ENCODE measurements around the gene NHERF2. TPM values are rescaled to one million over a fixed set of nuclear protein-coding genes. Genes with fewer than 3 reads are reported as not detected.

The NHERF2 gene
- total RNA-seq, 2 donors from 2014 or later, result 0.21 to 2.9 TPM

GRCh38 chr16:2058872-2059271 lies 32.2 kb downstream of the NHERF2 start:
- Mint-ChIP-seq H3K27me3 (no peaks in the 10 kb centered on the region), H3K36me3 (ENCODE audit: low read depth) (peaks cover 25% of the 10 kb centered on the region), H3K4me1 (no peaks in the 10 kb centered on the region), H3K27ac (no peak overlapping the region), H3K4me3 (no peak overlapping the region), H3K9me3 (no peaks in the 10 kb centered on the region)
- ATAC-seq (replicated peaks), result no peak

- H3K36me3 Mint-ChIP-seq (ENCODE audit: low read depth), result peaks cover 25% of the 10 kb centered on the region
- no peaks in the 10 kb centered on the region for H3K4me1 Mint-ChIP-seq
- H3K27ac Mint-ChIP-seq, result no peak overlapping the region
- H3K27me3 Mint-ChIP-seq, result no peaks in the 10 kb centered on the region
- H3K9me3 Mint-ChIP-seq, result no peaks in the 10 kb centered on the region
- no peak overlapping the region for H3K4me3 Mint-ChIP-seq
- ATAC-seq (replicated peaks), result no peak
Observed at GRCh38 chr16:2060346-2060745, 33.6 kb downstream of the NHERF2 start.

GRCh38 chr16:2061023-2061422 lies 34.3 kb downstream of the NHERF2 start:
- ATAC-seq (replicated peaks), result no peak
- Mint-ChIP-seq H3K36me3 (ENCODE audit: low read depth) (peaks cover 27% of the 10 kb centered on the region), H3K27ac (no peak overlapping the region), H3K9me3 (no peaks in the 10 kb centered on the region), H3K27me3 (no peaks in the 10 kb centered on the region), H3K4me1 (no peaks in the 10 kb centered on the region), H3K4me3 (no peak overlapping the region)

GRCh38 chr16:2061526-2061925 lies 34.8 kb downstream of the NHERF2 start:
- Mint-ChIP-seq H3K36me3 (ENCODE audit: low read depth) (peaks cover 31% of the 10 kb centered on the region), H3K27ac (no peak overlapping the region), H3K4me1 (no peaks in the 10 kb centered on the region), H3K27me3 (no peaks in the 10 kb centered on the region), H3K9me3 (no peaks in the 10 kb centered on the region), H3K4me3 (no peak overlapping the region)
- no peak for ATAC-seq (replicated peaks)

DNA sequence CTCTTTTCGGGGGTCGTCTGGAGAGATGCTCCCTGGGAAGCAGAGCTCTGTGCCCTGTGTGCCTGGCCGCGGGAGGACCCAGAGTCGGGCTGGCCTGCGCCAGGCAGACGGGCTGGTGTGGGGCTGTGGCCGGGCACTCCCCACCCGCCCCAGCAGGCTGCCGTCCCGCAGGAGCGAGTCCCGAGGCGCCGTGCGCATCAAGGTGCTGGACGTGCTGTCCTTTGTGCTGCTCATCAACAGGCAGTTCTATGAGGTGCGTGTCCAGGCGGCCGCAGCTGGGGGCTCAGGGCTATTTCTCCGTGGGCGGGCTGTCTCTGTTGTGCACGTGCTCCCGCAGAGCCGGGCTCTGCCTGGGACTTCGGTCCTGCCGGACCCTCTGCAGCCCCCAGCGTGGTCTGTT lies 36.1 kb downstream of the NHERF2 start:
- Mint-ChIP-seq H3K4me3 (no peak overlapping the region), H3K27me3 (no peaks in the 10 kb centered on the region)

DNA sequence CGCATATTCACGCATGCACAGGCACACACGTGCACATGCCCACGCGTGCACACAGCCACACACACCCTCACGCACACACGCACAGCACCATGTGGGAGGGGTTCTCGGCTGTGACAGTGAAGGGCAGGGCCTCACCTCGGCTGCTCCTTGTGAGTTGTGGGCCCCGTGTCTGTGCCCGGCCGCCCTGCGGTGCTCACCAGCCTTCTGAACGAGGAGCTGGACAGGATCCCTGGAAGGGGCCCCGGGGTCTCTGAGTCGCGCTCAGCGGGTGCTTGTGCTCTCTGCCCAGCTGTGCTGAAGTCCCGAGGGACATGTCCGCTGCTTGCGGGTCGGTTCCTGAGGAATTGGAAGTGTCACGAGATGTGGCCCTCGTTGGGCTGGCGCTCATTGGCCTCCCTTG lies 37.2 kb downstream of the NHERF2 start:
- ATAC-seq (replicated peaks), result no peak
- H3K9me3 Mint-ChIP-seq, result no peaks in the 10 kb centered on the region
- H3K4me3 Mint-ChIP-seq, result no peak overlapping the region
- no peak overlapping the region for H3K27ac Mint-ChIP-seq
- no peaks in the 10 kb centered on the region for H3K27me3 Mint-ChIP-seq
- H3K4me1 Mint-ChIP-seq, result no peaks in the 10 kb centered on the region
- peaks cover 40% of the 10 kb centered on the region for H3K36me3 Mint-ChIP-seq (ENCODE audit: low read depth)

More for the DNA sequence above, 36.1 kb downstream of the NHERF2 start:
- H3K36me3 Mint-ChIP-seq (ENCODE audit: low read depth), result peaks cover 40% of the 10 kb centered on the region
- no peaks in the 10 kb centered on the region for H3K9me3 Mint-ChIP-seq
- no peak overlapping the region for H3K27ac Mint-ChIP-seq
- H3K4me1 Mint-ChIP-seq, result no peaks in the 10 kb centered on the region
- ATAC-seq (replicated peaks), result no peak

DNA sequence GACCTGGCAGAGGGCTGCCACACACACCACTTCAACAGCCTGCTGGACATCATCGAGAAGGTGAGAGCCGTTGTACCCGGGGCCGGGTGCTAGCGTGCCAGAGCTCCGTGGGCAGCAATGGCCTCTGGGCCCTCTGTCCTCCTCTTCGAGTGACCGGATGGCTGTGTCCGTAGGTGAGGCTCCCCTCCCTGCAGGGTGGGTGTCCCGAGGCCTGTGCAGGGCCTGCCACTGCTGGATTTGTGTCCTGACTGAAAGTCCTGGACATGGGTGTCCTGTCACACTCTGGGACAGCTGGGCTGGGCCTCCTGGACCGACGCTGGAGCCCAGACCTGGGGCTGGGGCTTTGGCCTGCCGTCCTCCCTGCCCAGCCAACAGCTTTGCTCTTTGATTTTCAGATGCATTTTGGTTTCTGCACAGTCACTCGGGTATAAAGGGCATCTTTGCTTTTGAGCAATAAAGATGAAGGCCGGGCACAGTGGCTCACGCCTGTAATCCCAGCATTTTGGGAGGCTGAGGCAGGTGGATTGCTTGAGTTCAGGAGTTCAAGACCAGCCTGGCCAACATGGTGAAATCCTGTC lies 37.8 kb downstream of the NHERF2 start:
- Mint-ChIP-seq H3K27ac (no peak overlapping the region), H3K9me3 (no peaks in the 10 kb centered on the region), H3K27me3 (no peaks in the 10 kb centered on the region), H3K4me3 (no peak overlapping the region), H3K36me3 (ENCODE audit: low read depth) (peaks cover 40% of the 10 kb centered on the region), H3K4me1 (no peaks in the 10 kb centered on the region)
- no peak for ATAC-seq (replicated peaks)

- Mint-ChIP-seq H3K4me1 (no peaks in the 10 kb centered on the region), H3K4me3 (no peak overlapping the region), H3K9me3 (no peaks in the 10 kb centered on the region), H3K27ac (no peak overlapping the region), H3K36me3 (ENCODE audit: low read depth) (peaks cover 36% of the 10 kb centered on the region), H3K27me3 (no peaks in the 10 kb centered on the region)
- no peak for ATAC-seq (replicated peaks)
Observed at GRCh38 chr16:2066139-2066538, 39.4 kb downstream of the NHERF2 start.

- Mint-ChIP-seq H3K9me3 (no peaks in the 10 kb centered on the region), H3K27ac (no peak overlapping the region), H3K36me3 (ENCODE audit: low read depth) (peaks cover 39% of the 10 kb centered on the region), H3K4me1 (no peaks in the 10 kb centered on the region), H3K27me3 (no peaks in the 10 kb centered on the region), H3K4me3 (no peak overlapping the region)
- no peak for ATAC-seq (replicated peaks)
Observed at GRCh38 chr16:2070576-2071453, 44.1 kb downstream of the NHERF2 start.

GRCh38 chr16:2071454-2072202 lies 44.9 kb downstream of the NHERF2 start:
- H3K4me1 Mint-ChIP-seq, result no peaks in the 10 kb centered on the region
- no peak overlapping the region for H3K4me3 Mint-ChIP-seq
- no peak for ATAC-seq (replicated peaks)
- H3K36me3 Mint-ChIP-seq (ENCODE audit: low read depth), result peaks cover 31% of the 10 kb centered on the region
- no peaks in the 10 kb centered on the region for H3K27me3 Mint-ChIP-seq
- no peak overlapping the region for H3K27ac Mint-ChIP-seq
- no peaks in the 10 kb centered on the region for H3K9me3 Mint-ChIP-seq

DNA sequence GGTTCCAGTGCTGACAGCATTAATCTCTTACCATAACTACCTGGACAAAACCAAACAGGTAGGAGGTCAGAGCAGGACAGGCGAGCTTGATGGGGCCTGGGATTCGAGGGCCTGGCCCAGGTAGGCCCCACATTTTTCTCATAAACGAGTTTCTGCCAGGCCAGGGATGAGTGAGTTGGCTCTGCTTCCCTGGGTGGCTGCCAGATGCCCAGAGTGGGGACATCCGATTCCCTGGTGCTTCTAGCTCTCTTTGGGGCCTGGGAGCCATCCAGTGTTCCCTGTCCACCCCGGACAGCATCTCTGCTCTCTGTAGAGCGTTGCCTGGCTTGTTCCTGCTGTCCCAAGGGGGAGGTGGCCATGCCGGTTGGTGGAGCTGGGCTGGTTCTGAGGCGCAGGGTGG lies 46.2 kb downstream of the NHERF2 start:
- no peaks in the 10 kb centered on the region for H3K27me3 Mint-ChIP-seq
- no peak overlapping the region for H3K4me3 Mint-ChIP-seq
- H3K4me1 Mint-ChIP-seq, result no peaks in the 10 kb centered on the region
- no peaks in the 10 kb centered on the region for H3K9me3 Mint-ChIP-seq
- no peak overlapping the region for H3K27ac Mint-ChIP-seq
- no peak for ATAC-seq (replicated peaks)
- H3K36me3 Mint-ChIP-seq (ENCODE audit: low read depth), result peaks cover 22% of the 10 kb centered on the region

DNA sequence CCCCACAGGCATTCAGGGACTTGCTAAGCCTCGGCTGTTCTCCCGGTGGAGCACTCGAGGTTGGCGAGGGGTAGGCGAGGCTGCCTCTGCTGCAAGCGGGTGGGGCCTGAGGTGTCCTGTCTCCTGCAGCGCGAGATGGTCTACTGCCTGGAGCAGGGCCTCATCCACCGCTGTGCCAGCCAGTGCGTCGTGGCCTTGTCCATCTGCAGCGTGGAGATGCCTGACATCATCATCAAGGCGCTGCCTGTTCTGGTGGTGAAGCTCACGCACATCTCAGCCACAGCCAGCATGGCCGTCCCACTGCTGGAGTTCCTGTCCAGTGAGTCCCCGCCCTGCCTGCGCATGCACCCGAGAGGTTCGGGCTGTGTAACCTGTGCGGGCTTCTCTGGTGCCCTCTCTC lies 47.4 kb downstream of the NHERF2 start:
- ATAC-seq (replicated peaks), result no peak
- Mint-ChIP-seq H3K36me3 (ENCODE audit: low read depth) (peaks cover 20% of the 10 kb centered on the region), H3K4me3 (no peak overlapping the region), H3K27me3 (no peaks in the 10 kb centered on the region), H3K9me3 (no peaks in the 10 kb centered on the region), H3K4me1 (no peaks in the 10 kb centered on the region), H3K27ac (no peak overlapping the region)

DNA sequence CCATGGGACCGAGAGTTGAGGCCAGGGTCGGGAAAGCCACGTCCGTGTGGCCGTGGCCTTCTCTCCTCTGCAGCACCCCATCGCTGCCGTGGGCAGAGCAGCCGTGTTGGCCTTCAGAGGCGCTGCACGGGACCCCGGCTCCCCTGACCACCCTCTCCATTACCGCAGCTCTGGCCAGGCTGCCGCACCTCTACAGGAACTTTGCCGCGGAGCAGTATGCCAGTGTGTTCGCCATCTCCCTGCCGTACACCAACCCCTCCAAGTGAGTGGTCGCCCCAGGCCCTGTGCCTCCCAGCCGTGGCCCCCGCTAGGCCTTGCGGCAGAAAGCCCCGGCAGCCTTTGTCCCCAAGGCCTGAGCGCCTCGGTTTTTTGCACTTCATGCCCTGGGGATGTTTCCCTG lies 48.9 kb downstream of the NHERF2 start:
- ATAC-seq (replicated peaks), result no peak
- Mint-ChIP-seq H3K9me3 (no peaks in the 10 kb centered on the region), H3K4me3 (no peak overlapping the region), H3K36me3 (ENCODE audit: low read depth) (peaks cover 22% of the 10 kb centered on the region), H3K27ac (no peak overlapping the region), H3K27me3 (no peaks in the 10 kb centered on the region), H3K4me1 (no peaks in the 10 kb centered on the region)

GRCh38 chr16:2076072-2076865 lies 49.6 kb downstream of the NHERF2 start:
- H3K27me3 Mint-ChIP-seq, result no peaks in the 10 kb centered on the region
- no peak overlapping the region for H3K27ac Mint-ChIP-seq
- no peak for ATAC-seq (replicated peaks)
- no peaks in the 10 kb centered on the region for H3K9me3 Mint-ChIP-seq
- peaks cover 22% of the 10 kb centered on the region for H3K36me3 Mint-ChIP-seq (ENCODE audit: low read depth)
- H3K4me3 Mint-ChIP-seq, result no peak overlapping the region
- H3K4me1 Mint-ChIP-seq, result no peaks in the 10 kb centered on the region
